ENCODE results near the gene AATK.
"Not testable (repeated sequence)": the region's sequence is repeated elsewhere in the genome, so short reads cannot be mapped to it uniquely, and the experiment has no call there.

Gene AATK

DNA sequence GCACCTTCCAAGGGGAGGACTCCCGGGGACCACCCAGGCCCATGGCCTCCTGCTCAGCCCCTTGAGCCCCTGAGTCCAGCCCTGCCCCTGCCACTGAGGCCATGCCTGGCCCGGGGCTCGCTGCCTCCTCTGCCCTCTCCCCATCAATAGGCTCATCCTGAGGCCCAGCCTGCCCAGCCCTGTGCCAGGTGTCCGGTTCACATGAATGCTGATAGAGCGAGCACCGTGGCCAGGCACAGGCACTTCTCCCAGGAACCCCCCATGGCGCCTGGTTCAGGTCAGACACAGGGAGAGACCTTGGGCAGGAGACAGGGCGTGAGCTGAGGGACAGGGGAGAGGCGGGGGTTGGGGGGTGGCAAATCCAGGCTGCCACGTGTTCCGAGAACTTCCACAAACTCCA lies 3.5 kb downstream of the AATK start:
- DNase-seq (ENCODE audit: low read depth in 2 of 2): no peak

- no peak for DNase-seq (ENCODE audit: low read depth in 2 of 2)
Measured at GRCh38 chr17:81161972-81162371, 4.0 kb downstream of the AATK start.

- DNase-seq (ENCODE audit: low read depth in 2 of 2): no peak
Measured at GRCh38 chr17:81161536-81161935, 4.5 kb downstream of the AATK start.

DNA sequence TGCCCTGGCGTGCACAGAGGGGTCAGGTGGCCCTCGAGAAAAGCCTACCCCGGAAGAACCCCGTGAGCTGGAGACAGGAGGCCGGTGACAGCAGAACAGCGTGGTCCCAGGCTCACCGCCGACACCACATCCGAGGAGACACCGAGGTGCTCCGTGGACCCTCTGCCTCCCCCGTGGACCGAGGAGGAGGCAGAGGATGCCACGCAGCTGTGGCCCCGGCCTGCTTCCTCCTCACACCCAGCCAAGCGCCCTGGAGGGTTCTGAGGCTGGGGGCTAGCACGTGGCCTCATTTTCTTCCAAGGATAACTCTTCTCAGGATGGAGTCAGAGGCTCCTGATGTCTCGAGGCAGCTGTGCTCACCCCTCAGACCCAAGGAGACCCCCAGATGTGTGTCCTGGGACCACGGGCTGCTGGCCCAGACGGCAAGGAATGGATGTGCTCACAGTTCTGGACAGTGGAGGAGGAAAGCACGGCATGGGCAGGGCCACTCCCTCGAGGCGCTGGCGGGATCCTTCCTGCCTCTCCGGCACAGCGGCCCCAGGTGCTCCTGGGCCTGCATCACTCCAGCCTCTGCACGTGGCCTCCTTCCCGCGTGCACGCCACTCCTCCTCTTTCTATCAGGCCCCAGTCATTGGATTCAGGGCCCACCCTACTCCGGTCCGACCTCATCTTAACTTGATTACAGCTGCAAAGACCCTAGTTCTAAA lies 5.1 kb downstream of the AATK start:
- no peak for DNase-seq (ENCODE audit: low read depth in 2 of 2)

- no peak for DNase-seq (ENCODE audit: low read depth in 2 of 2)
Measured at GRCh38 chr17:81160306-81160705, 5.7 kb downstream of the AATK start.

DNA sequence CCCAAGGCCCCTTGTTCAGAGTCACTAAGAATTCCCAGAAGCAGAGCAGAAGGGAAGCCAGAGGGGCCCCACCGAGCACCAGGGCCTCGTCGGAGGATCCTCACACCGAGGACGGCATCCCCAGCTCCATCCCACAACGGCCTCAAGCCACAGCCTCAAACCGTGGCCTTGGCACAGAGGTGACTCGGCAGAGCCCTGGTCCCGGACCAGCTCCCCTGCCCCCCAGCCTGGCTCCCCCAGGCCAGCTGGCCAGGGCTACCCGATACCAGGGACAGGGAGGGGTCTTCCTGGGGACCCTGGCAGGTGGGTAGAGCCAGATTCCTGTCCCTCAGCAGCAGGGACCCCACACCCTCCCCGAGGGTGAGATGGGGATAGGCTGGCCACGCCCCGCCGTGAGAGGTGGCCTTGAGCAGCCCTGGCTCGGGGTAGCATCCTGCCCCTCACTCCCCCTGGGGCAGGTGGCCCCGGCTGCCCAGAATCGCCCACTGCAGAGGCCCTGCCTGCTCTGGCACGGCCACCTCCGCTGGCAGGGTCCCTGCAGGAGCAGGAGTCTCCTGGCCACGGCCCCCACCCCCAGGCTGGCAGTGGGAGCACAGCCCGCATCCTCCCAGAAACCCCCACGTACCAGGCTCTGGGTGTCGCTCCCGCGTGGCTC lies 6.3 kb downstream of the AATK start:
- DNase-seq (ENCODE audit: low read depth in 2 of 2): no peak

GRCh38 chr17:81158688-81159590 lies 7.1 kb downstream of the AATK start:
- no peak for DNase-seq (ENCODE audit: low read depth in 2 of 2)

- no peak for DNase-seq (ENCODE audit: low read depth in 2 of 2)
Measured at GRCh38 chr17:81157848-81158687, 8.0 kb downstream of the AATK start.

DNA sequence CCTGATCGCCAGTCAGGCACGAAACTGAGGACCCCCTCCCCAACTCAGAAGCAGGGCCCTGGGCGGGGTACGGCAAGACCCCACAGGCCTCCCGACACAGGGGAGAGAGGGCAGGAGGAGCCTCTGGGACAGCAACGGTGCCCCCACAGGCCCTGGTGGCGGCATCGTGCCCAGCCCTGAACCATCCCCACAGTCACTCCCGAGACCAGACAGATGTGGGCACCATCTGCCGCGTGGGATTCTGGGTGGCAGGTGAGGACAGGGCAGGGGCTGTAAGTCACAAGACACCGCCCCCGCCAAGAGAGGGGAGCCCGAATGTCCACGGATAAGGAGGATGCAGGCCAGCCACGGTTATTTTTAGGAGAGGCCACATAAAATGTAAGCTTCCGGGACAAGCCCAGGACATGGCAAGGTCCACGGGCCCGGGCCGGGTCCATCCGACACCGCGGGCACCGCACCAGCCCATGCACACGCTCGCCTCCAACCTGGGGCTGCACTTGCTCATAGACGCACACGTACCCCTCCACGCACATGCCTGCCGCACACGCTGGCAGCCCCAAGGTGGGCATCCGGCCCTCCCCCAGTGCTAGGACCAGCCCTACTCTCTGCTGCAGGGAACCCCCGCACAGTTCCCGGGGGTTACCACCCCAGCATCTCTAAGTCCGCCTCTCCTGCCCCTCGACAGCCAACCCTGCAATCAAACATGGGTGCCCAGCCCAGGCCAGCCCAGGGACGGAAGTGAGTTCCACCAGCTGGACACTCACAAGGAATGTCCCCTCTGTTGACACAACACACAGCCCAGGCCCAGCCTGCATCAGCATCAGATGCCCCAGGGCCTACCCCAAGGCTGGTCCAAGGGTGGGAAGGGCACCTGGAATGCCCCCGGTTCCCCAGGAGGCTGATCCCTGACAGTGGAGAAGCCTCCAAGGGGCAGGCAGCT lies 8.9 kb downstream of the AATK start:
- DNase-seq (ENCODE audit: low read depth in 2 of 2): no peak

GRCh38 chr17:81154961-81155360 lies 11.1 kb downstream of the AATK start:
- DNase-seq (ENCODE audit: low read depth in 2 of 2): no peak

- not testable (repeated sequence) for DNase-seq (ENCODE audit: low read depth in 2 of 2)
Measured at GRCh38 chr17:81154016-81154415, 12.0 kb downstream of the AATK start.

GRCh38 chr17:81153340-81153803 lies 12.6 kb downstream of the AATK start:
- no peak for DNase-seq (ENCODE audit: low read depth in 2 of 2)

GRCh38 chr17:81152288-81152828 lies 13.7 kb downstream of the AATK start:
- DNase-seq (ENCODE audit: low read depth in 2 of 2): no peak

- DNase-seq (ENCODE audit: low read depth in 2 of 2): no peak
Measured at GRCh38 chr17:81151278-81151677, 14.7 kb downstream of the AATK start.

DNA sequence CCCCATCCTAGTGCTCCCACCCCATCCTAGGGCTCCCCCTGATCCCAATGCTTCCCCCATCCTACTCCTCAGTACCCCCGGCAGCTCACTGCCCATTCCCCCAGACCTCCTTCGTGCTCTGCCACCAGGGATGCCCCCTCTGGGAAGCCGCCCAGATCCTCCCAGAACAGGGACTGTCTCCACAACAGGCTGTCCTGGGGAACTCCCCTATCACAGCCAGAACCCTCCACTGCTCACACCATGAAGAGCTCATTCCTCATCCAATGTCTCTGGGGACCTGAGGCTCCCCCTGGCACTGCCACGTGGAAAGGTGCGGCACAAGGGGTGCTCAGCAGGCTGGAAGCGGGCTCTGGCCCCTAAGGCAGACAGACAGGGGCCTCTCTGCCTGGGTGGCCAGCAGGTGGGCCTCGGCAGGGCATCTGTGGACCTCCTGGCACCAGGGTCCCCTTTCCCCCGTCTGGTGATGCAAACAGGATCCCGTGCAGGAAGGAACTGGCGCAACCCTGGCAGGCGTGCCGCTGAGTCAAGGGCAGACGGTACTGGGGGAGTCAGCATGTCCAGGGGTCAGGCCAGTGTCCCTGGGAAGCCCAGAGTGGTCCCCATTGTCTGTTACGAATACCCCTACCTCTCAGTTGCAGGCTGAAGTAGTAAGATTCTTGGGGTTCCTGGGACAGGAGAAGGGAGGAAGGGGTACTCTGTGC lies 15.5 kb downstream of the AATK start:
- no peak for DNase-seq (ENCODE audit: low read depth in 2 of 2)

DNA sequence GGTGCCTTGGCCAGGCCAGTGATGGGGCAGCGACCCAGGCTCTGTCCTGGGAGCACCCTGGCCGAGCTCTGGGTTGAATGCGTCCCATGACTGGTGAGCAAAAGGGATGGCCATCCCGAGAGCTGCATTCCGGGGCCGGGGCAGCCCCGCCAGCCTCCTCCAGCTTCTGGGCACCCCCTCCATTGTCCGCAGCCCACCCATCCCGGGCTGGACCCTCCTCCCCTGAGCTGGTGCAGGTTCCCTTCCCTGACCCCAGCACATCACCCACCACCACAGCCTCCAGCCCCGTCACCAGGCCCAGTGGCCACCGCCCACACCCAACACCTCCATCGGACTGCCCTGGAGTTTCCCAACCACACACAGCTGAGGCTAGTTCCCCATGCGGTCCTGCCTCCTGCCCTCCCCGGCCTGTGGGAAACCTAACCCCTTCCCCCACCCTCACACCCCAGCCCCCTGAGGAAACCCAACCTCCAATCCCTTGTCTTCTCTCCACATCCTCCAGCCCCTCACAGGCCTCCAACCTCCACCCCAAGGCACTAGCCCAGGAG lies 17.0 kb downstream of the AATK start:
- no peak for DNase-seq (ENCODE audit: low read depth in 2 of 2)

DNA sequence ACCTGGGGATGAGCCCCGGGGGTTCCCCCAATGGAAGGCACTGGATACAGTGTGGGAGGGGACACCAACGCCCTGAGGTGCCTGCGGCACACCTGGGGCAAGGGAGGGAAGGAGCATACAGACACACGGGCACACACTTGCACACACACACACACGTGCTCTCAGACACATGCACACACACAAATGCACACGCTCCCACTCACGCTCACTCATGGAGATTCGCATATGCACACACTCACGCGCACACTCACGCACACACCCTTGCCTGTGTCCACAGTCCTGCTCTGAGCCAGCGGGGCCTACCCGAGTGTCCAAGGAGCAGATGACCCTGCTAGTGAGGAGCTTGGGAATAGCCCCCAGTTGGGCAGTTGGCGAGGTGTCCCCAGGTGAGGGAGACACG lies 17.4 kb downstream of the AATK start:
- no peak for DNase-seq (ENCODE audit: low read depth in 2 of 2)

DNA sequence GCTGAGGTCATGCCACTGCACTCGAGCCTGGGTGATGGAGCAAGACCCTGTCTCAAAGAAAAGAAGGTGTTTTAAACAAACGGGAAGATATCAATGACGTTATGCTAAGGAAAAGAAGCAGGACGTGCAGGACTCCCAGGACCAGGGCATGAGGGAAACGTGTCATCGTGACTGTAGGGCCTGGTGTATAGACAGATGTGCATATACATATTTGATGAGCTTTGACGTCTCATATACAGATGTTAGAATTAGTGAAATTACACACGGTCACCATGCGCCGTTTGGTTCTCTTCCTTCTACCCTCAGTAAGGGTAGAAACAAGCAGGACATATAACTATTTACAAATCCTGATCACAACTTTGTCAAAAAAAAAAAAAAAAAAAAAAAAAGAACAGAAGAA lies 18.3 kb downstream of the AATK start:
- DNase-seq (ENCODE audit: low read depth in 2 of 2): no peak

DNA sequence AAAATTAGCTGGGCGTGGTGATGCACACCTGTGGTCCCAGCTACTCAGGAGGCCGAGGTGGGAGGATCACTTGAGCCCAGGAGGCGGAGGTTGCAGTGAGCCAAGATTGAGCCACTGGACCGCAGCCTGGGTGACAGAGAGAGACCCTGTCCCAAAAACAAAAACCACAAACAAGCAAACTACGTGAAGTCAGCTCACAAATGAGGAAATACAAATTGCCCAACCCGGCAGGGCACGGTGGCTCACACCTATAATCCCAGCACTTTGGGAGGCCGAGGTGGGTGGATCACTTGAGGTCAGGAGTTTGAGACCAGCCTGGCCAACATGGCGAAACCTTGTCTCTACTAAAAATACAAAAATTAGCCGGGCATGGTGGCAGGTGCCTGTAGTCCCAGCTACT lies 19.8 kb downstream of the AATK start:
- not testable (repeated sequence) for DNase-seq (ENCODE audit: low read depth in 2 of 2)
